Fibroblast of the aortic adventitia (primary cell): ENCODE data around the gene FGA. TPM values are rescaled to one million over a fixed set of nuclear protein-coding genes. Genes with fewer than 3 reads are reported as not detected.

Source experiments
- DNase-seq: peaks from one replicate; pipeline ENCODE4 v3.0.0-alpha.2; 2010; ENCODE audit warnings: low read depth
- H3K4me3 ChIP-seq: 2 replicates; pipeline ENCODE4 v1.5.1; 2011; ENCODE audit warnings: low read depth, mild to moderate bottlenecking, control low read depth, low read length, moderate library complexity
- total RNA-seq: library from RNA; depleted of rRNA; stranded (reverse); fragments of >200 nt; gene quantifications from 2 replicates; pipeline ENCODE4 v1.2.3, GENCODE V29; 2012; ENCODE audit warnings: low replicate concordance
- TF ChIP-seq, protein P1 (sequence below): IDR thresholded peaks from 2 replicates; pipeline ENCODE4 v1.5.1; 2011; ENCODE audit warnings: mild to moderate bottlenecking, low read length, control low read depth, inconsistent platforms; ENCODE audit not compliant: insufficient read depth

The FGA gene
- total RNA-seq, 1 donor, result not detected

- TF ChIP-seq, protein P1, sequence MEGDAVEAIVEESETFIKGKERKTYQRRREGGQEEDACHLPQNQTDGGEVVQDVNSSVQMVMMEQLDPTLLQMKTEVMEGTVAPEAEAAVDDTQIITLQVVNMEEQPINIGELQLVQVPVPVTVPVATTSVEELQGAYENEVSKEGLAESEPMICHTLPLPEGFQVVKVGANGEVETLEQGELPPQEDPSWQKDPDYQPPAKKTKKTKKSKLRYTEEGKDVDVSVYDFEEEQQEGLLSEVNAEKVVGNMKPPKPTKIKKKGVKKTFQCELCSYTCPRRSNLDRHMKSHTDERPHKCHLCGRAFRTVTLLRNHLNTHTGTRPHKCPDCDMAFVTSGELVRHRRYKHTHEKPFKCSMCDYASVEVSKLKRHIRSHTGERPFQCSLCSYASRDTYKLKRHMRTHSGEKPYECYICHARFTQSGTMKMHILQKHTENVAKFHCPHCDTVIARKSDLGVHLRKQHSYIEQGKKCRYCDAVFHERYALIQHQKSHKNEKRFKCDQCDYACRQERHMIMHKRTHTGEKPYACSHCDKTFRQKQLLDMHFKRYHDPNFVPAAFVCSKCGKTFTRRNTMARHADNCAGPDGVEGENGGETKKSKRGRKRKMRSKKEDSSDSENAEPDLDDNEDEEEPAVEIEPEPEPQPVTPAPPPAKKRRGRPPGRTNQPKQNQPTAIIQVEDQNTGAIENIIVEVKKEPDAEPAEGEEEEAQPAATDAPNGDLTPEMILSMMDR, result no peak
- H3K4me3 ChIP-seq, result no peak overlapping the region
- DNase-seq, result no peak
Measured at GRCh38 chr4:154609532-154609931, 19.0 kb upstream of the FGA start.

GRCh38 chr4:154608361-154609252 is 18.1 kb upstream of the FGA start:
- no peak for DNase-seq
- no peak overlapping the region for H3K4me3 ChIP-seq
- TF ChIP-seq, protein P1, result no peak

DNA sequence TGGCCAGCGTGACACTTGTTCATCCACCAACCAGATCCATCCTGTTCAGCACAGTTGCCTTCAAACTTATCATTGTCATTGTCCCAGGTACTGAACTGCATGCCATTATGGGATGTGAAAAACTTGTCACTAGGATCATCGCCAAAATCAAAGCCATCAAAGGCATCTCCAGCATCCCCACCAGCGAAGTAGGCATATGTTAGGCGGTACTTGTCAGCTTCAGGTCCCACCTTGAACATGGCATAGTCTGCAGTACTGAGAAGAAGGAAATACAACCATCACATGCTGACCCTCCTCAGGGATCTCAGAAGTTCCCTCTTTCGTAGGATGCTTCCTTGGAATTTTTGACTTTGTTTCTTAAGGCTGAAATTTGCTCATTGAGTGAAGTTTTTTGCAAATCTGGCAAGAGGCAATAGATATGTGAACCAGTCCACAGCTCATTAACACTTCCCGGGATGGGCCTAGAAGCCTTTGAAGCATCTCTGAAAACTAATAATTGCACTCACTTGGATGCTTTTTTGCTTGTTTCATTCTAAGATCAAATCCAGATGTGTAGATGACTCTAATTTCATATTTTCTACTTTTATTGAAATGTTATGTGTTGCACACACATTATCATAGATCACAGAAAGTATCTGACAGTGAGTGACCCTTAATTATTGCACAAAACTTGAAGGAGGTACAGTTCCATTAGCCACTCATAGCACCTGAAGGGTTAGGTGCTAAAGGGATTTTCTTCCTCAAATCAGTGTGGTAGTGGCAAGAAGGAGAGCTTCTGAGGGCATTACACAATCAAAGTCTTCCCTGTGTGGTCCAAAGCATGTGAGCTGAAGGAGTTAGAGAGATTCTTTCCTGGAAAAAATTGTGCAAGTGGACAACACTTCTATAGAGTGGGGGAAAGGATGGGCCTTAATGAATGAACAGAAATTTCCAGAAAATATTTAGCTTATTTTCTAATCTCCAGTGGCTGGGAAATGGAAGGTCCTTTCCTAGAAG is 16.5 kb upstream of the FGA start:
- H3K4me3 ChIP-seq, result no peak overlapping the region
- TF ChIP-seq, protein P1, result no peak
- DNase-seq, result no peak

GRCh38 chr4:154604696-154605200 is 14.2 kb upstream of the FGA start:
- DNase-seq, result no peak
- H3K4me3 ChIP-seq, result no peak overlapping the region
- TF ChIP-seq, protein P1, result no peak

- TF ChIP-seq, protein P1, result no peak
- no peak overlapping the region for H3K4me3 ChIP-seq
- no peak for DNase-seq
Measured at GRCh38 chr4:154603033-154603943, 12.7 kb upstream of the FGA start.
